Endothelial cell of umbilical vein (primary cell): Measurements from ENCODE around the gene NUB1.

ENCODE experiments used
- EZH2 ChIP-seq: IDR thresholded peaks from 2 replicates; pipeline ENCODE4 v1.6.1; 2012; ENCODE audit warnings: borderline replicate concordance, low read depth, mild to moderate bottlenecking, moderate library complexity, low read length, inconsistent platforms; ENCODE audit not compliant: severe bottlenecking
- FOS ChIP-seq: IDR thresholded peaks from 2 replicates; pipeline ENCODE4 v1.6.1; 2011; ENCODE audit warnings: mild to moderate bottlenecking, low read length, moderate library complexity, borderline replicate concordance; ENCODE audit not compliant: insufficient read depth
- GATA2 ChIP-seq: IDR thresholded peaks from 2 replicates; pipeline ENCODE4 v1.7.0; 2011; ENCODE audit warnings: low read depth, mild to moderate bottlenecking, moderate library complexity, mixed read lengths, low read length; ENCODE audit not compliant: insufficient read length, insufficient read depth
- MYC ChIP-seq: IDR thresholded peaks from one replicate; pipeline ENCODE4 v1.6.1; 2011; ENCODE audit warnings: mild to moderate bottlenecking, low read depth, low read length
- POLR2A ChIP-seq: IDR thresholded peaks from 2 replicates; pipeline ENCODE4 v1.6.1; 2012; ENCODE audit warnings: low read depth, mild to moderate bottlenecking, control low read depth, low read length
- POLR2AphosphoS5 ChIP-seq: IDR thresholded peaks from 2 replicates; pipeline ENCODE4 v1.6.1; 2012; ENCODE audit warnings: low read depth, mild to moderate bottlenecking, control low read depth, low read length, moderate library complexity; ENCODE audit not compliant: insufficient read depth
- TF ChIP-seq, protein P1 (sequence below), 2 donors: IDR thresholded peaks; 1 replicate in 1 of 2; 2 replicates in 1 of 2; pipeline ENCODE4 v1.5.1; 2011; ENCODE audit warnings: low read length in 2 of 2, mild to moderate bottlenecking in 2 of 2, moderate library complexity in 2 of 2, control low read depth in 1 of 2, inconsistent platforms in 1 of 2, low read depth in 1 of 2; ENCODE audit not compliant: insufficient read depth in 1 of 2; ENCODE audit errors: extremely low read depth in 1 of 2
- TF ChIP-seq, protein P2 (sequence below): IDR thresholded peaks from 2 replicates; pipeline ENCODE4 v1.6.1; 2011; ENCODE audit not compliant: insufficient read depth, insufficient read length

DNA sequence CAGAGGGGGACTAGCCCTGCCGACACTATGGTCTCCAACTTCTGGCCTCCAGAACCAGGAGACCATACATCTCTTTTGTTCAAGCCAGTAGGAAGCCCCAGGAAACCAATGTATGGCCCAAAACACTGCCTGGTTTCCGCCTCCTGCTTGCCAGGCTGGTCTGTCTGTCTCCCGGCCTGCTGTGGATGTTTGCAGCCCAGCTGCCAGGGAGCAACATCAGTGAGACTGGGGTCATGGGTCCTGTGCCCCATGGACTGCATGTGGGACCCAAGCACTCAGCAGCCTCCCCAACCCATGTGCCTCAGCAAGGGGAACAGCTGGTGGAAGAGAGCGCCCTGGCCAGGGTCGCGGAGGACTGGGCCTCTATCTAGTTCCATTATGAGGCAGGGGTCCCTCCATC lies 33.4 kb upstream of the NUB1 start:
- TF ChIP-seq, protein P1, sequence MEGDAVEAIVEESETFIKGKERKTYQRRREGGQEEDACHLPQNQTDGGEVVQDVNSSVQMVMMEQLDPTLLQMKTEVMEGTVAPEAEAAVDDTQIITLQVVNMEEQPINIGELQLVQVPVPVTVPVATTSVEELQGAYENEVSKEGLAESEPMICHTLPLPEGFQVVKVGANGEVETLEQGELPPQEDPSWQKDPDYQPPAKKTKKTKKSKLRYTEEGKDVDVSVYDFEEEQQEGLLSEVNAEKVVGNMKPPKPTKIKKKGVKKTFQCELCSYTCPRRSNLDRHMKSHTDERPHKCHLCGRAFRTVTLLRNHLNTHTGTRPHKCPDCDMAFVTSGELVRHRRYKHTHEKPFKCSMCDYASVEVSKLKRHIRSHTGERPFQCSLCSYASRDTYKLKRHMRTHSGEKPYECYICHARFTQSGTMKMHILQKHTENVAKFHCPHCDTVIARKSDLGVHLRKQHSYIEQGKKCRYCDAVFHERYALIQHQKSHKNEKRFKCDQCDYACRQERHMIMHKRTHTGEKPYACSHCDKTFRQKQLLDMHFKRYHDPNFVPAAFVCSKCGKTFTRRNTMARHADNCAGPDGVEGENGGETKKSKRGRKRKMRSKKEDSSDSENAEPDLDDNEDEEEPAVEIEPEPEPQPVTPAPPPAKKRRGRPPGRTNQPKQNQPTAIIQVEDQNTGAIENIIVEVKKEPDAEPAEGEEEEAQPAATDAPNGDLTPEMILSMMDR (IDR thresholded peaks at IDR 0.05; ENCODE audit: extremely low read depth in 1 of 2, insufficient read depth in 1 of 2, low read depth in 1 of 2, low read length in 2 of 2): no peak
- TF ChIP-seq POLR2AphosphoS5: no peak
- no peak for TF ChIP-seq POLR2A
- no peak for TF ChIP-seq EZH2
- no peak for TF ChIP-seq FOS
- no peak for TF ChIP-seq MYC
- TF ChIP-seq, protein P2, sequence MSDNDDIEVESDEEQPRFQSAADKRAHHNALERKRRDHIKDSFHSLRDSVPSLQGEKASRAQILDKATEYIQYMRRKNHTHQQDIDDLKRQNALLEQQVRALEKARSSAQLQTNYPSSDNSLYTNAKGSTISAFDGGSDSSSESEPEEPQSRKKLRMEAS: no peak
- TF ChIP-seq GATA2: no peak
